BE2C (cell line): Measurements from ENCODE around the gene COL13A1.

Experiments used
- DNase-seq: peaks from one replicate; pipeline ENCODE4 v3.0.0-alpha.2; 2020
- H3K27me3 ChIP-seq: fragments of 250-450 bp; sonication (Bioruptor Pico); 2 replicates; pipeline ENCODE4 v1.5.1; 2020; ENCODE audit warnings: mild to moderate bottlenecking
- H3K36me3 ChIP-seq: fragments of 250-450 bp; sonication (Bioruptor Pico); 2 replicates; pipeline ENCODE4 v1.5.1; 2020; ENCODE audit warnings: mild to moderate bottlenecking
- H3K4me1 ChIP-seq: fragments of 250-450 bp; sonication (Bioruptor Pico); 2 replicates; pipeline ENCODE4 v1.5.1; 2020
- H3K4me3 ChIP-seq: 2 replicates; pipeline ENCODE4 v1.5.1; 2011; ENCODE audit warnings: low read depth, low read length
- H3K9me3 ChIP-seq: fragments of 250-450 bp; sonication (Bioruptor Pico); 2 replicates; pipeline ENCODE4 v1.5.1; 2020
- TF ChIP-seq, protein P1 (sequence below): IDR thresholded peaks from 2 replicates; pipeline ENCODE4 v1.5.1; 2012; ENCODE audit warnings: mild to moderate bottlenecking, low read depth, low read length

COL13A1 gene

DNA sequence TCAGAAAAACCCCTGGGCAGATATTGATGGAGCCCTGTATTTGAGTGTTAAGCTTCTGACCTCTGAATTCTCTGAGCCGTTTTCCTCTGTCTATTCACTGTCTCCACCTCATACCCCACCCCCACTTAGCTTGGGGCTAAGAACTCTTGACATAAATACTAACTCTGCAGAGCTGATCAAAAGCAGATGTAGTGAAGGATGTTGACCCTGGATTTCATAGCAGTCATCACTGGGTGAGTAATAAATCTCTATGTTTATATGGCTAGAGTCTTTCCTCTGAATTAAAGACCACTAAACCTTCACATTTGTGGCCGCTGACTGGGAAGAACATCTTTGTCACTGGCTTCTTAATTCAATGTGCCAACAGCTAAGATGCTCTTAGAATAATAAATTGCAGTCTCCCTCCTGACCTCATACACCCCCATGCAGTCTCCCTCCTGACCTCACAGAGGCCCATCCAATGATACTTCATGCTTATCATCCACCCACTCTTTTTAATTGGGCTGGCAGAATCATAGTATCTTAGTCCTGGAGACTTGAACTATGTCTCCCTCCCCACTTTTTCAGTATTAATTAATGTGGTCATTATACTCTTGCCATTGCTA is 172.9 kb downstream of the COL13A1 start:
- Histone ChIP-seq H3K9me3 (no peaks in the 10 kb centered on the region), H3K4me1 (peaks cover 13% of the 10 kb centered on the region), H3K4me3 (no peak overlapping the region), H3K36me3 (no peaks in the 10 kb centered on the region), H3K27me3 (no peaks in the 10 kb centered on the region)
- TF ChIP-seq, protein P1, sequence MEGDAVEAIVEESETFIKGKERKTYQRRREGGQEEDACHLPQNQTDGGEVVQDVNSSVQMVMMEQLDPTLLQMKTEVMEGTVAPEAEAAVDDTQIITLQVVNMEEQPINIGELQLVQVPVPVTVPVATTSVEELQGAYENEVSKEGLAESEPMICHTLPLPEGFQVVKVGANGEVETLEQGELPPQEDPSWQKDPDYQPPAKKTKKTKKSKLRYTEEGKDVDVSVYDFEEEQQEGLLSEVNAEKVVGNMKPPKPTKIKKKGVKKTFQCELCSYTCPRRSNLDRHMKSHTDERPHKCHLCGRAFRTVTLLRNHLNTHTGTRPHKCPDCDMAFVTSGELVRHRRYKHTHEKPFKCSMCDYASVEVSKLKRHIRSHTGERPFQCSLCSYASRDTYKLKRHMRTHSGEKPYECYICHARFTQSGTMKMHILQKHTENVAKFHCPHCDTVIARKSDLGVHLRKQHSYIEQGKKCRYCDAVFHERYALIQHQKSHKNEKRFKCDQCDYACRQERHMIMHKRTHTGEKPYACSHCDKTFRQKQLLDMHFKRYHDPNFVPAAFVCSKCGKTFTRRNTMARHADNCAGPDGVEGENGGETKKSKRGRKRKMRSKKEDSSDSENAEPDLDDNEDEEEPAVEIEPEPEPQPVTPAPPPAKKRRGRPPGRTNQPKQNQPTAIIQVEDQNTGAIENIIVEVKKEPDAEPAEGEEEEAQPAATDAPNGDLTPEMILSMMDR, result no peak
- DNase-seq, result peak; percentile 73

DNA sequence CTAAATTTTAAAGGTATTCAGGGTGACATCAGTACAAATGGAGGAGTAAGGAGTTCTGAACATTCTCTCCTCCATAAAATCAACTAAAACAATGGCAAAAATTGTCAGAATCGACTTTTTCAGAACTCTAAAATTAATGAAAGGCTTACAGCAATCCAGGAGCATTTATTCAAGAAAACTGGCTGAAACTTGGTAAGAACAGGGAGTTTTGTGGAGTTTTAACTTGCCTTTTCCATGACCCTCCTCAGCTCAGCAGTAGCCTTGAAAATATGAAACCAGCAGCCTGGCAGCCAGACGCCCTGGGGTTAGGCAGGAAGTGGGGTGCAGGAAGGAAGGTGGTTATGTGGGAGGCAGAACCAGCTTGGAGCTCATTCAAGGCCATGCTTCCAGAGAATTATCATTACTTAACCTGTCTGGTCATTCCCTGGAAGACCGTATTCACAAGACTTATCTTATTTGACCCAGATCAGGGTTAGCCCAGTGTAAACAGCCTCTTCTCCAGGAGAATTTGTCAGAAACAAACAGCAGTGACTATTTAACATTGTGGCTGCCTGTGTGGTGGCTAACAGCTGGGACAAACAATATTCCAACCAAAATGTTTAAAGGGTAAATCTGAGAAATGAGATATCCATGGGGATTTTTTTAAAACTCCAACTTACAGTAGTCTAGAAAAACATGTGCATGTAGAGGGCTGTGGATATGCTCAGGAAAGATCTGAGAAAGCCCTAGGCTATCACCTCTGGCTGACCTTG is 175.3 kb downstream of the COL13A1 start:
- no peak for DNase-seq
- peaks cover 13% of the 10 kb centered on the region for H3K4me1 ChIP-seq
- H3K27me3 ChIP-seq, result no peaks in the 10 kb centered on the region
- TF ChIP-seq, protein P1, result no peak
- no peaks in the 10 kb centered on the region for H3K9me3 ChIP-seq
- H3K36me3 ChIP-seq, result no peaks in the 10 kb centered on the region
- no peak overlapping the region for H3K4me3 ChIP-seq

DNA sequence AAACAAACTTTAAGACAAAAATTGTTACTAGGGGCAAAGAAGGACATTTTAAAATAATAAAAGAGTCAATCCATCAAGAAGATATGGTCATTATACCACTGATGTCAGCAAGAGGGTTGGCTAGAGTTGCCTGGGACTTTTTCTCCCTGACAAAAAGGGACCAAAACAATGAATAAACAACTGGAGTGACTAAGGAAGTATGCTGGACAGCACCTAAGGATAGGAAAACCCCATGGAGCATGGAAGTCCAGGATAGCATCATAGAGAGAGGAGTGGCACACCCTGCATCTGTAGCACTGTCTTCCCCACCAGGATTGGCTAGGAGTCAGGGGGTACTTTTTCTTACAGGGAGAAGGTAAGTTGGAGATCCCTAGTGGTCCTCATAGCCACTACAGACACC is 177.5 kb downstream of the COL13A1 start:
- H3K4me3 ChIP-seq, result no peak overlapping the region
- DNase-seq, result no peak
- peaks cover 4% of the 10 kb centered on the region; the same call in 1 of the 2 replicates for H3K4me1 ChIP-seq
- no peaks in the 10 kb centered on the region for H3K36me3 ChIP-seq
- H3K9me3 ChIP-seq, result no peaks in the 10 kb centered on the region
- TF ChIP-seq, protein P1, result no peak
- no peaks in the 10 kb centered on the region for H3K27me3 ChIP-seq

DNA sequence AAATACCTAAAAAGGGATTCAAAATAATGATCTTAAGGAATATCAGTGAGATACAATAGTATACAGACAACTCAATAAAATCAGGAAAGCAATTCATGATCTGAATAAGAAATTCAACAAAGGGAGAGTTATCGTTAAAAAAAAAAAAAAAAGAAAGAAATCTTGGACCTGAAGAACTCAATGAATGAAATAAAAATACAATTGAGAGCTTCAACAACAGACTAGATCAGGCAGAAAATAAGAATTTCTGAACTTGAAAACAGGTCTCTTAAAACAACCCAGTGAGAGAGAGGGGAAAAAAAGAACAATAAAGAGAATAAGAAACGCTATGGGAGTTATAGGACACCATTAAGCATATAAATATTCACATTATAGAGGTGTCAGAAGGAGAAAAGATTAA is 179.0 kb downstream of the COL13A1 start:
- Histone ChIP-seq H3K36me3 (no peaks in the 10 kb centered on the region), H3K4me1 (no peaks in the 10 kb centered on the region), H3K4me3 (no peak overlapping the region), H3K27me3 (no peaks in the 10 kb centered on the region), H3K9me3 (no peaks in the 10 kb centered on the region)
- TF ChIP-seq, protein P1, result no peak
- DNase-seq, result no peak

DNA sequence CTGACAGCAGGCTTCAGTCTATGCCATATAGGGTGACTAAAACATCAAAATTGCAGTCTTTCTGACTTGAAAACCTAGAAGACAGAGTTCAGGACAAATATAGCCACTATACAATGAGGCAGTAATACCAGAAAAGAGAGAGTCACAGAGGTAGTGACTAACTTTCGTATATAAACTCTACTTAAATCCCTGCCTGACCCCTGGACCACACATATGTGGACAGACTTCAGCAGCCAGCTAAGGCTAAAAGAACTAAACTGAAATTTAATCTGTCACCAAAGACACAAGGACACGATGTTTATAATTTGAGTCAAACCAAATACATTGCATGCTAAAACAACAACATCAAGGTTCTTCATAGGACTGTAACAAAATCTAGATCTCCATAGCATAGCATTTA is 186.4 kb downstream of the COL13A1 start:
- Histone ChIP-seq H3K27me3 (peaks cover 21% of the 10 kb centered on the region), H3K9me3 (no peaks in the 10 kb centered on the region), H3K4me3 (no peak overlapping the region), H3K36me3 (no peaks in the 10 kb centered on the region), H3K4me1 (no peaks in the 10 kb centered on the region)
- DNase-seq, result no peak
- TF ChIP-seq, protein P1, result no peak

DNA sequence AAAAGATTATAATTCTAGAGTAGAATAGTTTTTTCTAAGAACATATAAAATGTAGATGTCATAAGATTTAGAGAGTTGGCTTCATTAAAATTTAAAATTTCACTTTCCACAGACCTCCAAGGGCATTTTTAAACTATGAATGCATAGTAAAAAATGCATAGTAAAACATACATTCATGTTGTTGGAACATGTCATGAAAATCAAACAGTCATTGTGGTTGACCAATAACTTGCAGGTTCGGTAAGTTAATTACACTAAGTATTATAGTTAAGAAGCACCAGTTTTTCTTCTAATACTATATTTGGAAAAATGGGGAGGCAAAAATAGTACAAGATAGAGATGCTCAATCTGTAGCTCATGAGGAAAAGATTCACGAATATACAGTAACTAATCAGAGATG is 189.4 kb downstream of the COL13A1 start:
- Histone ChIP-seq H3K9me3 (no peaks in the 10 kb centered on the region), H3K4me3 (no peak overlapping the region), H3K4me1 (no peaks in the 10 kb centered on the region), H3K36me3 (no peaks in the 10 kb centered on the region), H3K27me3 (peaks cover 21% of the 10 kb centered on the region)
- TF ChIP-seq, protein P1, result no peak
- DNase-seq, result no peak
